ENCODE measurements around the gene TARBP2. TPM values are rescaled to one million over a fixed set of nuclear protein-coding genes. Genes with fewer than 3 reads are reported as not detected.

TARBP2 gene
- 51.1 and 53.4 TPM in 2 replicates for total RNA-seq

GRCh38 chr12:53500776-53501614, at the start of gene TARBP2:
TARBP2 (plus strand) TSS chr12:53501283; CDS start chr12:53501409, 126 bp downstream.

GRCh38 chr12:53451661-53452158, 49.4 kb upstream of the TARBP2 start, which contains the start of gene PCBP2:
PCBP2 (plus strand) TSS chr12:53452102; CDS start chr12:53454801, 2,699 bp downstream.

GRCh38 chr12:53499266-53500141, 1.6 kb upstream of the TARBP2 start, which contains the start of gene MAP3K12:
MAP3K12 (minus strand) TSS chr12:53499458; CDS start chr12:53487391, 12,067 bp downstream.

GRCh38 chr12:53506881-53507602, 6.0 kb downstream of the TARBP2 start, which contains the start of gene NPFF:
NPFF (minus strand) TSS chr12:53507484; CDS start chr12:53507474, 10 bp downstream.

Small RNA genes within 50 kb of the gene (small RNA-seq; reads per million reads assigned to genes)
- gene AC023509.3 = not detected

Other genes with a start within 250 kb of the TARBP2 start
- 6.2 and 14.1 TPM in 2 replicates for gene ESPL1, start 233.0 kb upstream of the TARBP2 start, total RNA-seq
- gene PFDN5, start 205.7 kb upstream of the TARBP2 start, total RNA-seq = 175 and 338 TPM in 2 replicates
- 44.8 and 56.7 TPM in 2 replicates for gene MYG1, start 201.6 kb upstream of the TARBP2 start, total RNA-seq
- gene AAAS, start 179.7 kb upstream of the TARBP2 start, total RNA-seq = 44.5 and 62.0 TPM in 2 replicates
- not detected in 2 replicates for gene SP7, start 164.9 kb upstream of the TARBP2 start, total RNA-seq
- gene SP1, start 121.1 kb upstream of the TARBP2 start, total RNA-seq = 33.4 and 51.8 TPM in 2 replicates
- not detected in 2 replicates for gene AMHR2, start 77.4 kb upstream of the TARBP2 start, total RNA-seq
- gene PRR13, start 59.5 kb upstream of the TARBP2 start, total RNA-seq = 61.2 and 61.4 TPM in 2 replicates
- gene PCBP2, start 49.2 kb upstream of the TARBP2 start, total RNA-seq = 259 and 261 TPM in 2 replicates
- gene MAP3K12, start 1.8 kb upstream of the TARBP2 start, total RNA-seq = 35.4 and 36.0 TPM in 2 replicates
- not detected in 2 replicates for gene NPFF, start 6.2 kb downstream of the TARBP2 start, total RNA-seq
- gene ATF7, start 125.1 kb downstream of the TARBP2 start, total RNA-seq = 9.2 and 11.0 TPM in 2 replicates
- gene ATP5MC2, start 174.8 kb downstream of the TARBP2 start, total RNA-seq = 93.6 and 118 TPM in 2 replicates
- 50.2 and 73.1 TPM in 2 replicates for gene CALCOCO1, start 226.2 kb downstream of the TARBP2 start, total RNA-seq